Measurements from ENCODE around the gene POLN.

Gene POLN

DNA sequence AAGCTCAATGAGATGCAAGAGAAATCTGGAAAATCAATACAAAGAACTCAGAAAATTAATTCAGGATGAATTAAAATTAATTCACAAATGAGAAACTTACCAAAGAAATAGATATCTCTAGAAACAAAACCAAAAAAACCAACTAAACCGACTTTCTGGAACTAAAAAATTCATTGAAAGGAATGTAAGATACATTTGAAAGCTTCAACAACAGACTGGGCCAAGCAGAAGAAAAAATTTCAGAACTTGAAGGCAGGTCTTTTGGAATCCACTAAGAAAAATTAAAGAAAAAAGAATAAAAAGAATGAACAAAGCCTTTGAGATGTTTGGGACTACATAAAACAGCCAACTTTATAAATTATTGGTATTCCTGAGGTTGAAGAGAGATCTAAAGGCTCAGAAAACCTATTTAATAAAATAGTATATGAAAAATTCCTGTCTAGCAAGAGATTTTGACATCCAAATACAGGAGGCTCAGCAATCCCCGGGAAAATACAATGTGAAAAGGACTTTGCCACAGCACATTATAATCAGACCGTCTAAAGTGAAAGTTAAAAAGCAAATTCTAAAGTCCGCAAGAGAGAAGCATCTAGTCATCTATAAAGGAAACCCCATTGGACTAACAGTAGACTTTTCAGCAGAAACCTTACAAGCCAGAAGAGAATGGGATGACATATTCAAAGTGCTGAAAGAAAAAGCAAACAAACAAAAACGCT lies 138.6 kb downstream of the POLN start:
- no peak for DNase-seq

DNA sequence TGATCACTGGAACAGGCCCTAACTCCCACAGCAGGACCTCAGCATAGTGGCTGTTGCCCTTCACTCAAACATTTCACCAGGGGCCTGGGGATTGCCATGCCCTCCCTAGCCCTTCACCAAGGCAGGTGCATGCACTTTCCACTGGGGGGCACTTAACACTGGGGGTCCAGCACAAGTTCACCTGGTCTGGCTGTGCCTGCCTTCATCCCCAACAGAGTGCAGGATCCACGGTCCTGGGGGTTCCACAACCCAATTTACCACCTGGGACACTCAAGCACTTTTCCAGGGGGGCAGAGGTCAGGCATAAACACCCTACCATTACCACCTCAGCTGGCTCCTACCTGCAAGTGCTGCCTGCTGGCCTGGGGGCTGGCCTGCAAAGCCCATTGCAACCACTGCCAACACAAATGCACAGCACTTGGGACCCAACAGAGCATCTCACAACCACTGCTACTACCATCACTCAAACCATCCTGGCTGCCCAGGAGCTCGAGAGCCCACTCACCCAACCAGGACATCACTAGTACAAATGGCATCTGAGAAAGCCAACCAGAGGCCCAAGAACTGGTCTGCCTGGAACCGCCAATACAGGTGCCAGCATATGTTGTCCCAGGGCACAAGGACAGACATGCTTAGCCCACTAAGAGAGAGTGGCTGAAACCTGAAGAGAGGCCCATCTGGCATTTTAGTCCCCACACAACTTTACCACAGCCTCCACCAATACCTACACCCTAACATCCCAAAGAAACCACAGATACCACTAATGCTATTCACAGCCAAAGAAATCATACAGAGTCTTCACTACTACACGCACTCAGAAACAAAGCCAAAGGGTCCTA lies 139.7 kb downstream of the POLN start:
- DNase-seq: no peak

DNA sequence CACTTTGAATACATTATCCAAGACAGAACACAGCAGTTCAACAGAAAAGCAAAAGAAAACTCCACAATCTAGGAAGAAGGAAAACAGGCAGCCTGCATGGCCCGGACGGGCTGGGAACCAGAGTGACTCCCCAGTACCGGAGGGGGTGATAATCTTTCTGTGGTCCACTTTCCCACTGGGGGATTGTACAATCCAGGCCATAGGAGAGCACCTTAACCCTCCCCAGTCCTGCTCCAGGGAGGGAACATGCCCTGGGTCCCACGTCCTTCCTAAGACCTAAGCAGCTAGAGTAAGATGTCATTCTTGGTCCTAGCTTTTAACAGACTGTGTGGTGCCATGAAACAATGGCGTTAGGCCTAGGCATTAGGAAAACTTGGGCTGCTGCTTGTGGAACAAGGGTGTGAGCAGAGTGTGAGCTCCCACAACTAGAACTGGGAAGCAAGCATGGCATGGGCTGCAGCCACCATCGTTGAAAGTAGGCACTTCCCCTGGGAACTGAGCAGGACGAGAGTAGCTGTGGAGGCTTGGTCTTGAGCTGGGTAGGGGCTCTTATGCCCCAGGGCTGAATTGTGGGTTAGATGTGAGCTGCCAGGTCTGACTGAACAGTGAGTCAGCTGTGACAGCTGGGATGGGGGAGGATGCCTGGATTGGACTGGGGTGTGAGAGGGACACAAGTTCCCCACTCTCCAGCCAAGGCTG lies 140.4 kb downstream of the POLN start:
- DNase-seq: no peak

DNA sequence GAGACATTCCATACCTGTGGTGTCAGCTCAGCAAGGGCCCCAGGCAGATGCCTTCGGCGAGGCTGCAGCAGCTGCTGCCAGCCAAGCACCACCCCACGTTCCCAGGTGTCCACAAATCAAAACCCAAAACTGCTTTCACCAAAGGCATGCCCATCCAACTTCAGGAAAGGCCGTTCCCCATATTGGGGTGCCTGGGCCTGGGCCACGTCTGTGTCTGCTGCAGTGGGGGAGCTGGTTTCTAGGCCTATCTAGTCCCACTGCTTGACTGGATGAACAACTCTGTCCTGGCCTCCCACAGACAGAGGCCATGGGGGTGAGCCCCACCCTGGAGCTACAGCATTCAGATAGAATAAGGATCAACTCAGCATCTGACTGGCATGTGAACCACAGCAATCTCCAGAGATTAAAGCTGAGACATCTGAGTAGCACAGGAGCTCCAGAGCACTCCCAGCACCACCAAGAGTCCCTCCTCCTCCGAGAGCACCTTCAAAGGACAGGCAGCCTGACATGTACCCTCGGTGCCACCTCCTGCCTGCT lies 145.8 kb downstream of the POLN start:
- DNase-seq: no peak

DNA sequence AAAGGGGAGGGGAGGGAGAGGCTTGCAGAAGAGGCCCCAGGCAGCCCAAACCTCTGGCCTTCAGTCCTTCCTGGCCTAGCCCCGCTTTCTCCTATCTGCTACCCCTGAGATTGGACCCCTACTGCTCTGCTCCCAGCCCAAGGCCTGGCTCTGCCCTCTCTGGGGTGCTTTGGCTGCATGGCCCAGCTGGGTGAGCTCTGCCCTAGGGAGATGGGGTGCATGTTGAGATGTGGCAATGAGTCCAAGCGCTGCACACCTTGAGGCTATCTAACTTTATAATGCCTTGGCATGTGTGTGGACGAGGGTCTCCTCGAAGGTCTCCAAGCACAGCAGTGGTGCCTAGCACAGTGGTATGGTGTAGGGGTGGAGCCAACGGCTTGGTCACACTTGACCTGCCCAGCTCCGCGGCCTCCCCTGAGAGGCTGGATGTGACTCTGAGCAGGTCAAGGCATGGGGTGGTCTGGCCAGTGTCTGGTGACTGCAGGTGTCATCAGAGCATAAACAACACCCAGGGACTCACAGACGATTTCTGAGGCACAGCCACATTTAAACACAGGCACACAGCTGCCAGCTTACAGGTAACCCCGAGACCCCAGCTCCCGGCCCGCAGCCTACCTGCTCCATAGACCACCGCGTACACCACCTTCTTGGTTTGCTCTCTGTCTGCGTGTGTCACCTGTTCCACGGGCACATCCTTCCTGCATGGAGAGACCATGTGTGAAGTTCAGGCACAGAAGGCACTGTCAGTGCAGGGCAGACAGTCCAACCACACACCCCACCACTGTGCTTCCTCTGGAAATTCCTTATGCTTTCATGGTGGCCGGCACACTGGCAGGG lies 146.5 kb downstream of the POLN start:
- DNase-seq: no peak

DNA sequence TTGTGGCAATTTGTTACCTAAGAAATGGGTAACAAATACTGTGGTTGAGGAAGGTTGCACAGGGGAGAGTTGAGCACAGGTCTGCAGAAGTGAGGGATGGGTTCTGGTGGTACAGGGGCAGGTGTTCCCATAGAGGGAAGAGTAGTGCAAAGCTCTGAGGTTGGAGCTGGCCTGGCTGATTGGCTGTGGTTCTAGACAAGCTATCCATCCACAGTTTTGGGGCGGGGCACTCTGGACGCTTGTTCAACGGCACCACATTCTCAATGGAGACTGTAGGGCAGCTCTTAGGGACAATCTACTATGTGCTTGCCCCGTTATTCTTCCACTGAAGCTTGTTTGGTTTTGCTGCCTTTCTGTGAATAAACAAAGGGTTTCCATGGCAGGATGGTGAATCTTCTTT lies 147.4 kb downstream of the POLN start:
- DNase-seq: no peak

DNA sequence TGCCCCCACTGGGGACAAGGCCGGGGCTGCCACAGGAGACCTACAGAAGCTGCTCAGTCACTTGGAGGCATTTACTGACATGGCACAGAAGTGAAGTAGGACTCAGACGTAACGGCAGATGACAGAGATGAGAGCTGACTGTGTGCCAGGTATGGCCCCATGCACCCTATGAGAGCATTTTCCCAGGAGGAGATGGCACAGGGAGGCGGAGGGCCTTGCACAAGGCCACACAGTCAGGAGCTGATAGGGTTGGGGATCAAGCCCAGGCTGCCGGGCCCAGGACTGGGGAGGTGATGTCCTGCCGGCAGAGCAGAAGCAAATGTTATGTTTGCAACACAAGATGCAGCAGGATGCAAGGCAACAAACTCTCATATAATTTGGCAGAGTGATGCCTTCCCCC lies 148.7 kb downstream of the POLN start:
- no peak for DNase-seq

DNA sequence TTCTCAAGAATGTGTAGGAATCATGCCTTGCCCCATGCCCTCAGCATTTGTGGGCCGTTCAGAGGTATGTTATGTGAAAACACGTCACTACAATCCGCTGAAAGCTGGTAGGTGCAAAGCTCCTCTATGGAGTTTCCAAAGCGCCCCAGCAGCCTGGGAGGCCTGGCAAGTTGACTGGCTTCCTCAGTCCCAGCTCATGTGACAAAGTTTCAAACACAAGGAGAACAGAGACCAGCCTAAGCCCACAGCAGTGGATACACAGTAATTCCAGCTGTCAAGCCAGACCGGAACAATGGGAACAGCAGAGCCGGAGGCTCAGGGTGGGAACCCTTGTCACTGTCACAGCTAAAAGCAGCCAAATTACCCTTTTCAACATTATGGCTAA lies 149.3 kb downstream of the POLN start:
- no peak for DNase-seq

DNA sequence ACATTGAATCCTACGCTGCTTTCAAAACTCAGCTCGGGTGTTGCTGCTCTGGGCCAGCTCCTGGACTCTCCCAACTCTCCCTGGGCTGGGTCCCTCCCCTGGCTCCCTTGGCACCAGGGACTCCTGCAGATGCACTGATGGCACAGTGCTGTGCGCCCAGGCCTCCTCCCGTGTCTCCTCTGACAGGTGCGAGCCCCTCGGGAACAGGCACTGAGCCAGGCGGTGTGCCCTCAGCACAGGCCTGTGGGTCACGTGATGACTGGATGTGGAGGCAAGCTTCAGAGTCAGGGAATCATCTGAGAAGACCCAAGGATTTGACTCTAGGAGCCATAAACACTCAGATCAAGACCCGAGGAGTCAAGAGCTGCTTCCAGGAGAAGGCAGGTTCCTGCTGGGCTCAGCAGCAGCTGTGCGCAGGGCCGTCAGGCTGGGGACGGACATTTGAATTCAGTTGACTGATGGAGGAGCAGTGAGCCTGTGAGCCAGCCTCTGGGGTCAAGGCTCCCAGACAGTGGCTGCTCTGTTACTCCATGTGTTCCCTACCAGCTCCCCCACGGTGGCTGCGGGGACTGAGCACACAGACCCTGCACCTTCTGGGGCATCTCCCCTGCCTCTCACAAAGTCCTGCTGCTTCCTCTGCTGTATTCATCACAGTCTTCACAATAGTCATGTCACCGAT lies 149.8 kb downstream of the POLN start:
- no peak for DNase-seq

DNA sequence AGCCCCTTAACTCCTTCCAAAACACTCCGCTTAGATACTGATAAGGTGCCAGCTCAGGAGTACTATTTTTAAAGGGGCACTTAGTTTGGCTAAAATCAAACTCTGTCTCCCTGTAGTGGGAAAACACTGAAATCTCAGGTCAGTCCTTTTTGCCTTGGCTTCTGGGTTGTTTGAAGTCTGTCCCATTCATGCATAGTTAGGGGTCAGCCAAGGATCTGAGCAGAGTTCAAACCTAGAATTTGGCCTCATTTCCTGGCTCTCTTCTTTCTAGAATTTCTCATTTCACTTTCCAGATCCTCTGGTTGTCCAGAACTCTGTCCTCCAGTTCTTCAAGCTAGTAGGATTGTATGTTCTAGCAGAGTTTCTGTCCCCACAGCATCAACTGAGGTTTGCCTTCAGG lies 151.3 kb downstream of the POLN start:
- DNase-seq: no peak

DNA sequence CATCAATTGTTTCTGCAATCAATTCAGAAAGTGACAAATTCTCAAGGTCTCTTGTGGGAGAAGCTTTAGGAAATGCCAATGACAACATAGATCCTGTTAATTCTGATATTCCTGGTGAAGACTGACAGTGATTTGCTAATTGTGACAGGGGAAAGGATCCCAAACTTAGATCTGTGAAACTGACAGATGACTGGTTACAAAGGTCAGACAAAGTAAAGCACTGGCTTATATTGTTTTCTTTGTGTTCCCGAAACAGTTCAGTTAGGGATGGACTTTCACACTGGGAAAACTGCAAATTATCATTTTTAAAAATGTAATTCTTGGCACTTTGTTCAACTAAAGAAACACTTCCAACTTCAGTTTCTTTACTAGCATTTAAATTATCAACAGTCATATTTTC lies 152.7 kb downstream of the POLN start:
- DNase-seq: no peak

DNA sequence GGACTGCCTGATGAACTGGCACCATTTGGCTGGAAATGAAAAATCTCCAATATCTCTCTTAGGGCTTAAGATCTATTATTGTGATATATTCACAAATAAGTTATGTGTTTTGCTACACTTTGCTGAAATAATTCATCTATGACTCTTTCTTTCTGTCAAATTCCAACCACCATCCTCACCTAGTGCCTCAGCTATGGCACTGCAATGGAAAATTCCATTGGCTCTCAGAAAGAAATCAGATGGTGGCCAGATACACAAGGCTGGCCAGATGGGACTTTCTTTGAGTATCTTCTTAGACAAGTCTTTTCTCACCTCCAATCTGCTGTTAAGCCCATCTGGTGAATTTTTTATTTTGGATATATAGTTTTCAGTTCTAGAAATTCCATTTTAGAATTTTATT lies 154.8 kb downstream of the POLN start:
- no peak for DNase-seq

DNA sequence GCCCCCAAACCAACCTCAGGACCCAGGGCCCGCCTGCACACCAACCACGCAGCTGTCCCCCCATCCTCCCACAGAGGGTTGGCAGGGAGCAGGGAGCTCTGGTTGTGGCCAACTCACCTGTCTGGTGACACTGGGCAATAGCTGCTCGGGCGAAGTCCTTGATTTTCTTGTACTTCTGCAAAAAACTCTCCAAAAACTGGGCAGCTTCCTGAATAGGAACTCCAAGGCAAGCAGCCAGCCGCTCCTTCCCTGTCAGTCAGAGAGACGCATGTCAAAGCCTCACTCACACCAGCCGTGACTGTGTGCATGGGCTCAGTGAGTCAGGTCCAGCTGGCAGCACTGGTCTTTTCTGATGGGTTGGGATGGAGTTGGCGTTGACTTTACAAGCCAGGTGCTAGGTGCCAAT lies 156.4 kb downstream of the POLN start:
- DNase-seq: no peak

DNA sequence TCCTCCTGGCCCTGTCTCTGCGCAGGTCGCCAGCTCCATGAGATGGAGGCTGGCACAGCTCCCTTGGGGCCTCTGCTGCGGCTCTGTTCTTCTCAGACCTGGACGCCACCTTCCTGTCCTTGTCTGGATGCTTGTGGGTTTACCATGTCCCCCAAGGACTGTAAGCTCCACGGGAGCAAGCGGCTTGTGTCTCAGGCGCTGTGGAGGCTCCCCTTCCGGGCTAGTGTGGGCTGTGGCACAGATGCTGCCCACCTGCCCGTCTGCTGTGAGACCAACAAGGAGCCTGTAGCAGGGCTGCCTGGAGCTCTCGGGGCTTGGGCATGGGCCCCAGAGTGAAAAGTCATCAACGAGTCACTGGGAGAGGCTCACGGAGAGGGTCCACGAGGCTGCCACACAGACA lies 157.6 kb downstream of the POLN start:
- DNase-seq: no peak

DNA sequence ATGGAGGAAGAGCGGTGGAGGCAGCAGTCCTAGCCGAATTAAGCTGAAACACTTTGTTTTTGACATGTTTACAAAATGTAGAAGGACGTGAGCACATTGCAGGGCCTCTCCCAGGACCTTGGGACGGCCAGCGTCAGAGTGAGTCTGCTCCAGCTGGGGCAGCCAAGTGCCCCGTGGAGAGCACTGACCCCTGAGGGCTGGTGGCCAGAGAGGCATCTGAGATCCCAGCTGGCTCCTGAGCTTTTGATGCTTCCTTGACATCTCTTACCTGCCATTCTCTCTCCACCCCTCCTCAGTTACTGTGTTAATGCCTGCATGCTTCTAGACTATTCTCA lies 158.1 kb downstream of the POLN start:
- no peak for DNase-seq

DNA sequence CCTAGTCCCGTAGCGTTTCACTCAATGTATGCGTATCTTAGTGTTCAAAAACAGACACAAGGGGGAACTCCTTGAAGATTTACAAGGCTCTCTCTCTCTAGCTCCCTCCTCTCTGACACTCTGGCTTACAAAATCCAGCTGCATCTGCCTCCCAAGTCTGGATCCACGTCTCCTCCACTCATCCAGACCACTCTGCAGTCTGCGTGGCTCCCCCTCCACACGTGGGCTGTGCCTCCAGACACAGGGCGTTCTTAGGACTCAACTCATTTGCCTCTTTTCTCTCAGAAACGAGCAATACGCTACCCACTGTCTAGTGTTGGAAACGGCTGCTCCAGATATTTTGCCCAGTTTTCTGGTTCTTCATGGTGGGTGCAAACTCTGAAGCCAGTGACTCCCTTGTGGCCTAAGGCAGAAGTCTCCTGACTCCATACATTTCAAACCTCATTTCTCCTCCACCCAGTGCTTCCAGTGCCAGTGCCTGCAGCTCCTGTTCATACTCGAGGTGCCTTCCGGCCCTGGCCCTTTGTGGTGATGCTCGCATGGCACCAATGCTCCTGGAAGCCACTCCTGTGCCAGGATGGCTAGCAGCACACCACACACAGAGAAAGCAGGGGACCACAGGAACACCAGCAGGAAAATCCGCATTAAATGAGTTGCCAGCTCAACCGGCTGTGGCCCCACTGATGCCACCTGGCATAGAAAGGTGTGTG lies 158.7 kb downstream of the POLN start:
- DNase-seq: no peak

DNA sequence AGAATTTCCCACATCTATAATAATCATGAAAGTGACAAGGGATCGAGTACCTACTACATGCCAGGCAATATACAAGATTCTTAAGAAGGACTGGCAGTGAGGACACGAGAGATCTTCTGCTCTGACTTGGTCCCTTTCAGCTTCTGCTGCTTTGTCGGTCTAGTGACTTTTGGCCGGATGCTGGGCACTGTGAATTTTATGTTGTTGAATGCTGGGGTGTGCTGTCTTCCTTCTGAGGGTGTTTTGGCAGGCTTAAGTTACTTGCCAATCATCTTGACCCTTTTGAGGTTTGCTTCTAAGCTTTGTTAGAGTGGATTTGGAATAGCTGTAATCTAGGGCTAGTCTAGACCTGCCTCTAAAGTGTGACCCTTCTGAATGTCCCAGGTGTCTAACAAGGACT lies 159.3 kb downstream of the POLN start:
- no peak for DNase-seq

DNA sequence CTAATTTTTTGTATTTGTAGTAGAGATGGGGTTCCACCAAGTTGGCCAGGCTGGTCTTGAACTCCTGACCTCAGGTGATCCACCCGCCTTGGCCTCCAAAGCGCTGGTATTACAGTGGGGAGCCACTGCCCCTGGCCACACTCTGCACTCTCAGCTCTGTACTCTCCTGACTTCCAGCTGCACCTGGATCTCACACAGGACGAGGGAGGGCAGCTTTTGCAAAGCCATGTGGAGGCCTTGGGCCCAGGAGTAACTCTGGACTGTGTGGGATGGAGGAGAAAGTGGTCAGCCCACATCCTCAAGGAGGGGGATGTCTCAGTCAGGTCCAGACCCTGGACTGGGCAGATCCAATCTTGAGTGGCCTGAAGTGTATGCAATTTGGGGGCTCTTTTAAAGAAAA lies 159.8 kb downstream of the POLN start:
- DNase-seq: no peak

DNA sequence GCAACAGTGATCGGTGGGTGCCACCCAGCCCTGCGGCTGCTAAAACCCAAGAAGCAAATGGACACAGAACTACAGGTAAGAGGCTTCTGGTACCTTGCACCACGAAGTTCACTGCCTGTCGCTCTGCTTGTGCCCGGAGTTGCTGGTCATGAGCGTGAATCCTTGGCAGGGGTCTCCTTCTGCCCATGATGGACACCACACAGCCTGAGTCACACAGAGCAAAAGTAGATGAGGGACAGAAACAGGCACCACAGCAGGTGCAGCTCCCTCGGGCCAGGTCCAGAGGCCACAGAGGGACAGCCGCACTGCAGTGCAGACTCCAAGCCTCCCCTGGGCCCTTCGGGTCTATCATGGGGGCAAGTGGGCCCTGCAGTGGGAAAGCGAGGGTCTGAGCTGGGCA lies 160.4 kb downstream of the POLN start:
- no peak for DNase-seq

DNA sequence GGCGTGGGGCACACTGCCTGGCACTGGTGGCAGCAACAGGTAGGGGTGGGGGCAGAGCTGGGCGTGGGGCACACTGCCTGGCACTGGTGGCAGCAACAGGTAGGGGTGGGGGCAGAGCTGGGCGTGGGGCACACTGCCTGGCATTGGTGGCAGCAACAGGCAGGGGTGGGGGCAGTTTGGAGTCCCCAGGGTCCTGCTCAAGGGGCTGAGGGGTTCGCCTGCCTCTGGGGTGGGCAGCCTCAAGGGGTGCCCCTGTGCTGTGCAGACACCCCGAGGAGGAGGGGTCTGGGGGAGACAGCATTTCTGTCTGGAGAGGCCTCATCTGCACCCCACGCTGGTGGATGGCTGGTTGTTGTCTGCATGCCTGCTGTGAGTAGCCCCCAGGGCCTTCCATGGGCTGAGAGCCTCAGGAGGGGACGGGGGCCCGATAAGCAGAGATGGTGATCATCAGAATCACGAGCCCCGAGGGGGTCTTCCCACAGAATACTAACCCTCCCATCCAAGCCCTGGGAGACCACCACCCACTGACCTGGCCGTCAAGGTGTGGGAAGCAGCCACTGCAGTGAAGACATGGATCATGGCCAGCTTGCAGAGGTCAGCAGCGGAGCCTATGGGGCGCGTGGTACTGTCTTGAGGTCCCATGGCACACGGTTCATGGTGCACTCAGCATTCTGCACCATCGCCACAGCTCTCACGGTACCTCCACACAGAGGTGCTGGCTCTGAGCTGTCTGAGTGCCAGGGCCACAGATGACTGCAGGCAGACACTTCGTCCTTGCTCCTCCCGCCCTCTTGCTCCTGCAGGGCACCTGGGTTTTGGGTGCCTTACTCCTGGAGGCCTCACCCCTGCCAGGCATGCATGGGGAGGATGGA lies 161.3 kb downstream of the POLN start:
- DNase-seq: no peak

DNA sequence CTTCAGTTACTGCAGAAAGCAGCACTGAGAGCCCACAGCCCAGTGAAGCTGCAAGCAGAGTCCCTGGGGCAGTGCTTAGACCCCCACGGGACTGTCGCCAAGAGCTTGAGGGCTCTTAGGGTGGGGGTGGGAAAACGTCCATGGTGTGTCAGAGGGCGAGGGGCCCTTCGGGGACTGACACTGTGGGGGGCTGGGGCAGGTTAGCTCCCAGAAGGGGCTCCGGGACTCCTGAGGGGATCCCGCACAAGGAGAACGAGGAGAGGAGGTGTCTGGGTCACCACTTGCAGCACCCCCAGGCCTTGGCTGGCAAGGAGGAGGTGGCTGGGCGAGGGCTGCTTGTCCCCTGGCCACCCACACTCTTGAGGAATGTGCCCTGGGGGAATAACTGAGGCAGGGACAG lies 162.0 kb downstream of the POLN start:
- no peak for DNase-seq
